ENCODE measurements around the gene CYTH4. TPM values are rescaled to one million over a fixed set of nuclear protein-coding genes. Genes with fewer than 3 reads are reported as not detected.

CYTH4 gene
- total RNA-seq, 1 donor from 2014 or later, result not detected

DNA sequence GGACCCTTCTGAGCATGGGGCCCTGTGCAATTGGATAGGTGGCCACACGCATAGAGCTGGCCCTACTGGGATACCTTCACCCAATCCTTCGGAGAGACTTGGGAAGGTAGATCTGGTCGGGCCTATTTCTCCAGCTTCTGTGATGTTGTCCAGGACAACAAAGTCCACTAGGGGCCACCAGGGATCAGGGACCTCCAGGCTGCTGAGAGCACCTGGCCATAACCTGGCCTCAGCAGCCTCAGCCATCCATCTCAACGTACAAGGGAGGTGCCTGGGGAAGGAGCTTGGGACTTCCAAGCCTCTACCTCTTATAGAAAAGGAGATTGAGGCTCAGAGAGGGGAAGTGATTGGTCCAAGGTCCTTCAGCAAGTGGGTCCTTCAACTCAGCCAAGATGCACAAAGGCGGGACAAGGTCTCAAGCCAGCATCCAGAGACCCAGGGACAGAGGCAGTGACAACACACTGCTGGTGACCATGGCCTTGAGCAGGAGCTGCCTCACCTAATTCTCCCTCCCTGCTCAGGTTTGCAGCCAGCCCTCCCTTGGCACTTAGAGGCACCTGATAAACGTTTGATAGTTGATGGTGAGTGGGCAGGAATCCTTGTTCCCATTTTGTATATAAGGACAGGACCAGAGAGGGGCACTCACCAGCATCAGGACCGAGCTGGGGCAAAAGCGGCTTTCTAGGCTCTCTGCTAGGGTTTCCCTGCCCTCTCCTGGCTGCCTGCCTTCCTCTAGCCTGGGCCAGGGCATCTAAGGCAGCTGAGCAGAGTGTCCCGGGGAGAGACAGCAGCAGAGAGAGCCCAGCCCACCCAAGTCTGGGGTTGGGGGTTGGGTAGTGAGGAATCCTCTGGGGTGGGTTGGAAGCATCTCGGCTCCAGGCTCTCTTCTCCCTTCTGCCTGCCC is 42.7 kb upstream of the CYTH4 start:
- TF ChIP-seq, protein P1, sequence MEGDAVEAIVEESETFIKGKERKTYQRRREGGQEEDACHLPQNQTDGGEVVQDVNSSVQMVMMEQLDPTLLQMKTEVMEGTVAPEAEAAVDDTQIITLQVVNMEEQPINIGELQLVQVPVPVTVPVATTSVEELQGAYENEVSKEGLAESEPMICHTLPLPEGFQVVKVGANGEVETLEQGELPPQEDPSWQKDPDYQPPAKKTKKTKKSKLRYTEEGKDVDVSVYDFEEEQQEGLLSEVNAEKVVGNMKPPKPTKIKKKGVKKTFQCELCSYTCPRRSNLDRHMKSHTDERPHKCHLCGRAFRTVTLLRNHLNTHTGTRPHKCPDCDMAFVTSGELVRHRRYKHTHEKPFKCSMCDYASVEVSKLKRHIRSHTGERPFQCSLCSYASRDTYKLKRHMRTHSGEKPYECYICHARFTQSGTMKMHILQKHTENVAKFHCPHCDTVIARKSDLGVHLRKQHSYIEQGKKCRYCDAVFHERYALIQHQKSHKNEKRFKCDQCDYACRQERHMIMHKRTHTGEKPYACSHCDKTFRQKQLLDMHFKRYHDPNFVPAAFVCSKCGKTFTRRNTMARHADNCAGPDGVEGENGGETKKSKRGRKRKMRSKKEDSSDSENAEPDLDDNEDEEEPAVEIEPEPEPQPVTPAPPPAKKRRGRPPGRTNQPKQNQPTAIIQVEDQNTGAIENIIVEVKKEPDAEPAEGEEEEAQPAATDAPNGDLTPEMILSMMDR (conservative IDR thresholded peaks at IDR 0.05; ENCODE audit: low read depth, low read length), result no peak
- DNase-seq (ENCODE audit: low read depth), result no peak
- no peak overlapping the region for H3K4me3 ChIP-seq (ENCODE audit: low read depth, low read length)

GRCh38 chr22:37240240-37240940 is 41.9 kb upstream of the CYTH4 start:
- TF ChIP-seq, protein P1 (conservative IDR thresholded peaks at IDR 0.05; ENCODE audit: low read depth, low read length), result no peak
- DNase-seq (ENCODE audit: low read depth), result no peak
- no peak overlapping the region for H3K4me3 ChIP-seq (ENCODE audit: low read depth, low read length)

DNA sequence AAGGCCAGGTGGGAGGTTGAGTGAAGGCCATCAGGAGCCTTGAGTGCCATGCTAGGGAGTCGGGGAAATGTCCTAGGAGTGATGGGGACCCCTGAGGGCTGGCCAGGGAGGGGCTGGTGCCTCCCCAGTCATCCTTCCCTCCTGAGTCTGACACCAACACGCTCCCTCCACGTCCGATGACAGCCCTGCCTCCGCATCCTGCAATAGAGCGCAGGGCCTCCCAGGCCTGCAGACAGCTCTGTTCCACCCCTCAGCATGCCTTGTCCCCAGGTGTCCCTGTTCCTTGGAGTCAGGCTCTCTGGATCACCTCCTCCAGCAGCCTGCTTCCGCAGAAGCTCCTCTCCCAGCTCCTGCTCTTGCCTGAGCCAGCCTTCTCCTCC is 41.4 kb upstream of the CYTH4 start:
- TF ChIP-seq, protein P1 (conservative IDR thresholded peaks at IDR 0.05; ENCODE audit: low read depth, low read length), result no peak
- no peak for DNase-seq (ENCODE audit: low read depth)
- H3K4me3 ChIP-seq (ENCODE audit: low read depth, low read length), result no peak overlapping the region

GRCh38 chr22:37241351-37242142 is 40.8 kb upstream of the CYTH4 start:
- TF ChIP-seq, protein P1 (conservative IDR thresholded peaks at IDR 0.05; ENCODE audit: low read depth, low read length), result no peak
- no peak for DNase-seq (ENCODE audit: low read depth)
- H3K4me3 ChIP-seq (ENCODE audit: low read depth, low read length), result no peak overlapping the region

DNA sequence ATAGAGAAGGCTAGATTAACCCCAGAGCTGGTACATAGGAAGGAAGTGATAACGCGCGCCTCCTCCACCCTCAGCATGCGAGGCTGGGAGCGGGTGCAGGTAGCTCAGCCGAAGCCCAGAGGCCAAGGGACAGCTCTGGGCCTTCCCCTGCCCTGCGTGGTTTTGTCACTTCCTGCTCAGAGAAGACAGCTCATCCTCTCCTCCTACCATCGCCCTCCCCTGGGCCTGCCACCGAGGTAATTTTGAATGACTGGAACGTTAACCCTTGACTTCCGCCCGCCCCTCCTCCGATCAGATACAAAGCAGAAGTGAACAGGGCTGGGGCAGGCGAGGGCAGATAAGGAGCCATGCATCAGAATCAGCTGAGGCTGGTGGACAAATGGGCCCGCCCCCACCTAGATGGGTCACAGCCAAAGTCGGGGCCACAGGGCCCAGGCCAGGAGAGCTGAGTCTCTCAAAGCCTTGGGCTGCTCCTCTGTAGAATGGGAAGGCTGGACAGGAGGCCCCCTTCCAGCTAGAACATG is 39.9 kb upstream of the CYTH4 start:
- H3K4me3 ChIP-seq (ENCODE audit: low read depth, low read length), result no peak overlapping the region
- DNase-seq (ENCODE audit: low read depth), result no peak

More for the DNA sequence above, 39.9 kb upstream of the CYTH4 start:
- TF ChIP-seq, protein P1 (conservative IDR thresholded peaks at IDR 0.05; ENCODE audit: low read depth, low read length), result no peak
